ENCODE measurements around the gene TREX2. TPM values are rescaled to one million over a fixed set of nuclear protein-coding genes. Genes with fewer than 3 reads are reported as not detected.

TREX2 gene
- total and polyA plus RNA-seq, 10 of the 15 experiments (the other 5 are each of a cell fraction or from before 2014, with no cell fraction given) = 0.09 to 0.97 (median 0.60) TPM; not detected in 3

GRCh38 chrX:153433161-153433680, 12.6 kb downstream of the TREX2 start:
- H3K9ac ChIP-seq (ENCODE audit: control insufficient read depth, insufficient read depth, low read length) = no peak overlapping the region
- RAD21 ChIA-PET (ENCODE audit: unreplicated experiment) = no interaction called here
- in situ Hi-C loops (cut with MboI) = no loop called here
- no peak for TF ChIP-seq IKZF1 (conservative IDR thresholded peaks at IDR 0.05)
- no peak for TF ChIP-seq LARP7 (IDR thresholded peaks at IDR 0.05)
- TF ChIP-seq NFXL1 (IDR thresholded peaks at IDR 0.05; ENCODE audit: borderline replicate concordance) = no peak
- no peak for TF ChIP-seq SMARCA5 (IDR thresholded peaks at IDR 0.05)
- TF ChIP-seq RELA (IDR thresholded peaks at IDR 0.05; ENCODE audit: borderline replicate concordance, partially characterized antibody) = no peak
- no peak for TF ChIP-seq DPF2 (IDR thresholded peaks at IDR 0.05)
- TF ChIP-seq JUND (IDR thresholded peaks at IDR 0.05; ENCODE audit: low read depth, low read length) = no peak
- TF ChIP-seq CBX5 (IDR thresholded peaks at IDR 0.05; ENCODE audit: low read depth) = no peak
- H3K27me3 ChIP-seq (replicated peaks in 1 of 2; ENCODE audit: control insufficient read depth in 2 of 2, insufficient read depth in 2 of 2, low read length in 1 of 2) = no peaks in the 10 kb centered on the region
- no peak for FAIRE-seq
- no peak for ATAC-seq
- SMC1A ChIA-PET (ENCODE audit: uncharacterized antibody, unreplicated experiment) = no interaction called here
- no peaks in the 10 kb centered on the region for H3K4me1 ChIP-seq (ENCODE audit: control insufficient read depth, insufficient read depth, low read length)
- 51% methylated on average over 12 of the region's 12 CpGs for WGBS (ENCODE audit: insufficient coverage, insufficient replicate concordance, low lambda C conversion rate, missing lambda C conversion rate)
- no peak for DNase-seq (ENCODE audit: low read depth, low spot score)
- H2AFZ ChIP-seq (ENCODE audit: control insufficient read depth, low read depth, low read length) = no peak overlapping the region
- CTCF ChIA-PET = no interaction called here
- H4K20me1 ChIP-seq (ENCODE audit: control insufficient read depth, insufficient read depth) = no peaks in the 10 kb centered on the region
- H3K4me3 ChIP-seq = no peak overlapping the region
- POLR2A ChIA-PET = no interaction called here
- BruUV-seq (replicated peaks) = no TSS peak
- H3K79me2 ChIP-seq (ENCODE audit: control insufficient read depth, insufficient read depth, low read length) = no peaks in the 10 kb centered on the region
- no peaks in the 10 kb centered on the region; the same call in 2 of the 3 replicates for H3K9me3 ChIP-seq (replicated peaks; ENCODE audit: control insufficient read depth, insufficient read depth, low read length)
- H3K4me2 ChIP-seq (ENCODE audit: control insufficient read depth, insufficient read depth) = no peak overlapping the region
- H3K27ac ChIP-seq (ENCODE audit: control insufficient read depth, insufficient read depth) = no peak overlapping the region
- intact Hi-C loops (cut with micrococcal nuclease; ENCODE audit: unreplicated experiment) = no loop called here
- H3K36me3 ChIP-seq (ENCODE audit: control insufficient read depth in 2 of 2, insufficient read depth in 2 of 2, low read length in 1 of 2) = no peaks in the 10 kb centered on the region

- 60% methylated on average over 6 of the region's 6 CpGs for WGBS (ENCODE audit: insufficient coverage, insufficient replicate concordance, low lambda C conversion rate, missing lambda C conversion rate)
- SMC1A ChIA-PET (ENCODE audit: uncharacterized antibody, unreplicated experiment) = no interaction called here
- ATAC-seq = no peak
- TF ChIP-seq ESRRA (IDR thresholded peaks at IDR 0.05; ENCODE audit: low read length) = no peak
- TF ChIP-seq CEBPB (IDR thresholded peaks at IDR 0.05; ENCODE audit: borderline replicate concordance in 1 of 2, low read depth in 2 of 2, low read length in 2 of 2) = no peak
- TF ChIP-seq, protein P1, sequence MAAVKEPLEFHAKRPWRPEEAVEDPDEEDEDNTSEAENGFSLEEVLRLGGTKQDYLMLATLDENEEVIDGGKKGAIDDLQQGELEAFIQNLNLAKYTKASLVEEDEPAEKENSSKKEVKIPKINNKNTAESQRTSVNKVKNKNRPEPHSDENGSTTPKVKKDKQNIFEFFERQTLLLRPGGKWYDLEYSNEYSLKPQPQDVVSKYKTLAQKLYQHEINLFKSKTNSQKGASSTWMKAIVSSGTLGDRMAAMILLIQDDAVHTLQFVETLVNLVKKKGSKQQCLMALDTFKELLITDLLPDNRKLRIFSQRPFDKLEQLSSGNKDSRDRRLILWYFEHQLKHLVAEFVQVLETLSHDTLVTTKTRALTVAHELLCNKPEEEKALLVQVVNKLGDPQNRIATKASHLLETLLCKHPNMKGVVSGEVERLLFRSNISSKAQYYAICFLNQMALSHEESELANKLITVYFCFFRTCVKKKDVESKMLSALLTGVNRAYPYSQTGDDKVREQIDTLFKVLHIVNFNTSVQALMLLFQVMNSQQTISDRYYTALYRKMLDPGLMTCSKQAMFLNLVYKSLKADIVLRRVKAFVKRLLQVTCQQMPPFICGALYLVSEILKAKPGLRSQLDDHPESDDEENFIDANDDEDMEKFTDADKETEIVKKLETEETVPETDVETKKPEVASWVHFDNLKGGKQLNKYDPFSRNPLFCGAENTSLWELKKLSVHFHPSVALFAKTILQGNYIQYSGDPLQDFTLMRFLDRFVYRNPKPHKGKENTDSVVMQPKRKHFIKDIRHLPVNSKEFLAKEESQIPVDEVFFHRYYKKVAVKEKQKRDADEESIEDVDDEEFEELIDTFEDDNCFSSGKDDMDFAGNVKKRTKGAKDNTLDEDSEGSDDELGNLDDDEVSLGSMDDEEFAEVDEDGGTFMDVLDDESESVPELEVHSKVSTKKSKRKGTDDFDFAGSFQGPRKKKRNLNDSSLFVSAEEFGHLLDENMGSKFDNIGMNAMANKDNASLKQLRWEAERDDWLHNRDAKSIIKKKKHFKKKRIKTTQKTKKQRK (IDR thresholded peaks at IDR 0.05; ENCODE audit: low read depth, low read length) = no peak
- TF ChIP-seq TCF3 (IDR thresholded peaks at IDR 0.05; ENCODE audit: borderline replicate concordance, insufficient read depth, low read depth, low read length) = no peak
- TF ChIP-seq IKZF2 (IDR thresholded peaks at IDR 0.05) = no peak
- TF ChIP-seq POU2F2 (IDR thresholded peaks at IDR 0.05; ENCODE audit: borderline replicate concordance, low read depth, low read length) = no peak
- TF ChIP-seq RCOR1 (conservative IDR thresholded peaks at IDR 0.05; ENCODE audit: low read depth, low read length) = no peak
Observed at GRCh38 chrX:153430796-153431195, 15.1 kb downstream of the TREX2 start.

More at GRCh38 chrX:153430796-153431195, 15.1 kb downstream of the TREX2 start:
- Histone ChIP-seq H3K9me3 (replicated peaks; ENCODE audit: control insufficient read depth, insufficient read depth, low read length) (no peaks in the 10 kb centered on the region; the same call in 2 of the 3 replicates), H3K36me3 (ENCODE audit: control insufficient read depth in 2 of 2, insufficient read depth in 2 of 2, low read length in 1 of 2) (no peaks in the 10 kb centered on the region), H3K9ac (ENCODE audit: control insufficient read depth, insufficient read depth, low read length) (no peak overlapping the region), H3K4me1 (ENCODE audit: control insufficient read depth, insufficient read depth, low read length) (no peaks in the 10 kb centered on the region), H3K4me3 (no peak overlapping the region), H3K79me2 (ENCODE audit: control insufficient read depth, insufficient read depth, low read length) (no peaks in the 10 kb centered on the region), H2AFZ (ENCODE audit: control insufficient read depth, low read depth, low read length) (no peak overlapping the region), H4K20me1 (ENCODE audit: control insufficient read depth, insufficient read depth) (no peaks in the 10 kb centered on the region), H3K4me2 (ENCODE audit: control insufficient read depth, insufficient read depth) (no peak overlapping the region), H3K27ac (ENCODE audit: control insufficient read depth, insufficient read depth) (no peak overlapping the region), H3K27me3 (replicated peaks in 1 of 2; ENCODE audit: control insufficient read depth in 2 of 2, insufficient read depth in 2 of 2, low read length in 1 of 2) (no peaks in the 10 kb centered on the region)
- ChIA-PET CTCF (interaction anchor here (0.9 kb wide), 1 partner anchor 32 kb away, joined by 3 read pairs; no protein-coding TSS in a partner anchor), POLR2A (no interaction called here), RAD21 (ENCODE audit: unreplicated experiment) (no interaction called here)
- no peak for DNase-seq (ENCODE audit: low read depth, low spot score)
- no peak for FAIRE-seq
- no TSS peak for BruUV-seq (replicated peaks)
- in situ Hi-C loops (cut with MboI) (no loop called here), intact Hi-C loops (cut with micrococcal nuclease; ENCODE audit: unreplicated experiment) (no loop called here)
